H1 (cell line): ENCODE data around the gene DCN. TPM values are rescaled to one million over a fixed set of nuclear protein-coding genes. Genes with fewer than 3 reads are reported as not detected.

ENCODE experiments used
- CTCF ChIA-PET: fragments of 300-600 bp; sonication (Branson Sonifier 250); formaldehyde crosslinking; loops from one replicate; lab custom pipeline; 2021; ENCODE audit not compliant: partially characterized antibody; lab: Charles Lee
- POLR2A ChIA-PET: fragments of 300-600 bp; sonication (Branson Sonifier 250); formaldehyde crosslinking; loops from one replicate; lab custom pipeline; 2021; ENCODE audit warnings: inconsistent platforms; ENCODE audit not compliant: partially characterized antibody; lab: Charles Lee
- DNase-seq, 2 experiments: peaks; one replicate each; pipeline versions ENCODE4 v3.0.0 to v3.0.0-alpha.2; 2010 to 2022; ENCODE audit warnings: low spot score in 2 of 2, low read depth in 1 of 2, mixed read lengths in 1 of 2
- FAIRE-seq: peaks from 2 replicates; lab custom pipeline; 2011; peaks lifted over from hg19 to GRCh38; lab: Jason Lieb, UNC
- H2AFZ ChIP-seq: 2 replicates; pipeline ENCODE4 v1.8.1; 2012; ENCODE audit warnings: low read length, inconsistent platforms
- H2AK5ac ChIP-seq: 2 replicates; pipeline ENCODE4 v1.6.1; 2013; ENCODE audit warnings: low read depth, low read length
- H2BK120ac ChIP-seq: replicated peaks from 2 replicates; pipeline ENCODE3; 2013; ENCODE audit warnings: low read depth, low read length, inconsistent platforms
- H2BK12ac ChIP-seq: 2 replicates; pipeline ENCODE4 v1.6.1; 2013; ENCODE audit warnings: low read depth, low read length
- H2BK15ac ChIP-seq: 2 replicates; pipeline ENCODE4 v1.6.1; 2013; ENCODE audit warnings: low read length
- H2BK20ac ChIP-seq: 2 replicates; pipeline ENCODE4 v1.6.1; 2013; ENCODE audit warnings: low read length
- H2BK5ac ChIP-seq: 2 replicates; pipeline ENCODE4 v1.6.1; 2013; ENCODE audit warnings: low read depth, low read length
- H3K14ac ChIP-seq: 2 replicates; pipeline ENCODE4 v1.6.1; 2013; ENCODE audit warnings: inconsistent platforms; ENCODE audit not compliant: insufficient read length
- H3K18ac ChIP-seq: 2 replicates; pipeline ENCODE4 v1.6.1; 2013; ENCODE audit warnings: low read length; ENCODE audit errors: extremely low read depth
- H3K23ac ChIP-seq: 2 replicates; pipeline ENCODE4 v1.6.1; 2013; ENCODE audit warnings: inconsistent platforms; ENCODE audit not compliant: insufficient read length
- H3K23me2 ChIP-seq: 2 replicates; pipeline ENCODE4 v1.6.1; 2013; ENCODE audit warnings: low read depth, low read length
- H3K27ac ChIP-seq: 2 replicates; pipeline ENCODE4 v1.6.1; 2011; ENCODE audit warnings: low read depth, low read length, inconsistent platforms
- H3K27me3 ChIP-seq, 4 experiments: replicated peaks in 1 of 4; 1 replicate in 1 of 4; 2 replicates in 3 of 4; pipeline versions ENCODE4 v1.6.1 to v1.8.1; 2011 to 2013; ENCODE audit warnings: low read length in 3 of 4, mild to moderate bottlenecking in 3 of 4, inconsistent platforms in 2 of 4, mixed read lengths in 2 of 4, moderate library complexity in 1 of 4; ENCODE audit not compliant: control insufficient read depth in 3 of 4, insufficient read depth in 3 of 4; ENCODE audit errors: extremely low read depth in 1 of 4
- H3K36me3 ChIP-seq, 4 experiments: 2 replicates each; pipeline versions ENCODE4 v1.6.1 to v1.8.1; 2011 to 2013; ENCODE audit warnings: mild to moderate bottlenecking in 4 of 4, low read length in 3 of 4, moderate library complexity in 2 of 4, control low read depth in 1 of 4, inconsistent platforms in 1 of 4; ENCODE audit not compliant: insufficient read depth in 4 of 4, control insufficient read depth in 2 of 4
- H3K4ac ChIP-seq: replicated peaks from 2 replicates; pipeline ENCODE3; 2013; ENCODE audit warnings: low read length, low read depth, mixed read lengths, inconsistent platforms; ENCODE audit not compliant: insufficient read length
- H3K4me1 ChIP-seq, 4 experiments: replicated peaks in 1 of 4; 1 replicate in 1 of 4; 2 replicates in 3 of 4; pipeline versions ENCODE4 v1.6.1 to v1.8.1; 2011 to 2013; ENCODE audit warnings: low read length in 3 of 4, inconsistent platforms in 2 of 4, mixed read lengths in 1 of 4; ENCODE audit not compliant: insufficient read depth in 4 of 4, control insufficient read depth in 3 of 4
- H3K4me2 ChIP-seq, 2 experiments: 2 replicates each; pipeline versions ENCODE4 v1.6.1 to v1.8.1; 2011 to 2013; ENCODE audit warnings: low read depth in 2 of 2, low read length in 2 of 2, control low read depth in 1 of 2, inconsistent platforms in 1 of 2, mild to moderate bottlenecking in 1 of 2; ENCODE audit not compliant: insufficient read depth in 1 of 2
- H3K4me3 ChIP-seq, 4 experiments: fragments of 200-600, 300-600 bp in 1 of 4; sonication (generic), shearing (Covaris generic), sonication (Bioruptor Twin) in 1 of 4; 2 replicates each; pipeline versions ENCODE4 v1.5.1 to v1.8.1; 2011 to 2016; ENCODE audit warnings: low read length in 4 of 4, low read depth in 3 of 4, control low read depth in 2 of 4, inconsistent platforms in 2 of 4, mild to moderate bottlenecking in 2 of 4, mixed read lengths in 1 of 4, moderate library complexity in 1 of 4; ENCODE audit not compliant: insufficient read depth in 2 of 4; ENCODE audit errors: extremely low read depth in 1 of 4
- H3K56ac ChIP-seq: replicated peaks from 2 replicates; pipeline ENCODE3; 2013; ENCODE audit warnings: low read depth, mild to moderate bottlenecking, mixed read lengths, low read length, inconsistent platforms; ENCODE audit not compliant: insufficient read length
- H3K79me1 ChIP-seq: 2 replicates; pipeline ENCODE4 v1.6.1; 2013; ENCODE audit warnings: low read depth, low read length, control low read depth
- H3K79me2 ChIP-seq, 2 experiments: 2 replicates each; pipeline versions ENCODE4 v1.6.1 to v1.8.1; 2012 to 2013; ENCODE audit warnings: low read length in 2 of 2, mild to moderate bottlenecking in 2 of 2, inconsistent platforms in 1 of 2; ENCODE audit not compliant: insufficient read depth in 2 of 2, control insufficient read depth in 1 of 2
- H3K9ac ChIP-seq, 4 experiments: replicated peaks in 1 of 4; 1 replicate in 1 of 4; 2 replicates in 3 of 4; pipeline versions ENCODE4 v1.6.1 to v1.8.1; 2011 to 2013; ENCODE audit warnings: low read depth in 3 of 4, low read length in 3 of 4, control low read depth in 2 of 4, mild to moderate bottlenecking in 2 of 4, moderate library complexity in 2 of 4, inconsistent platforms in 1 of 4; ENCODE audit errors: extremely low read depth in 1 of 4
- H3K9me3 ChIP-seq, 2 experiments: 2 replicates each; pipeline versions ENCODE4 v1.6.1 to v1.8.1; 2012 to 2013; ENCODE audit warnings: mild to moderate bottlenecking in 2 of 2, moderate library complexity in 2 of 2, control low read depth in 1 of 2, inconsistent platforms in 1 of 2, low read depth in 1 of 2, low read length in 1 of 2, mixed read lengths in 1 of 2; ENCODE audit not compliant: insufficient read depth in 2 of 2
- H4K20me1 ChIP-seq, 2 experiments: replicated peaks in 1 of 2; 2 replicates each; pipeline versions ENCODE3 to v1.8.1; 2011 to 2013; ENCODE audit warnings: inconsistent platforms in 2 of 2, low read length in 2 of 2, mild to moderate bottlenecking in 1 of 2; ENCODE audit not compliant: insufficient read depth in 2 of 2, control insufficient read depth in 1 of 2
- H4K5ac ChIP-seq: 2 replicates; pipeline ENCODE4 v1.6.1; 2013; ENCODE audit warnings: low read length, low read depth, mixed read lengths, inconsistent platforms; ENCODE audit not compliant: insufficient read length
- H4K8ac ChIP-seq: 2 replicates; pipeline ENCODE4 v1.8.0; 2013; ENCODE audit warnings: mild to moderate bottlenecking, moderate library complexity, low read length, inconsistent platforms; ENCODE audit not compliant: insufficient read depth; ENCODE audit errors: extremely low read depth
- H4K91ac ChIP-seq: replicated peaks from 2 replicates; pipeline ENCODE3; 2013; ENCODE audit warnings: low read length, mixed read lengths, inconsistent platforms; ENCODE audit not compliant: insufficient read length
- BCL11A ChIP-seq, 2 experiments: IDR thresholded peaks; one replicate each; pipeline ENCODE4 v1.6.1; 2011; ENCODE audit warnings: low read depth in 2 of 2, low read length in 2 of 2, mild to moderate bottlenecking in 2 of 2
- BRCA1 ChIP-seq: IDR thresholded peaks from 2 replicates; pipeline ENCODE4 v1.6.1; 2012; ENCODE audit warnings: low read depth, low read length, improper control_type of control experiment
- RBBP5 ChIP-seq: IDR thresholded peaks from 2 replicates; pipeline ENCODE4 v1.7.1; 2012; ENCODE audit warnings: low read depth, mild to moderate bottlenecking, inconsistent platforms, low read length, moderate library complexity, borderline replicate concordance
- WGBS, 2 experiments: shearing (Covaris generic) in 1 of 2; methylation state at CpG; one replicate each; pipeline versions ENCODE4 v1.1.6 to v1.1.7; 2013 to 2015; ENCODE audit warnings: low lambda C conversion rate in 2 of 2, mixed read lengths in 2 of 2, inconsistent platforms in 1 of 2, low coverage in 1 of 2, missing lambda C conversion rate in 1 of 2; ENCODE audit not compliant: insufficient replicate concordance in 2 of 2, insufficient coverage in 1 of 2, insufficient read length in 1 of 2; ENCODE audit errors: extremely low coverage in 1 of 2, missing lambda C conversion rate in 1 of 2; 5-methylcytosine and 5-hydroxymethylcytosine counted together
- polyA plus RNA-seq, 7 experiments: library from polyadenylated mRNA; depleted of rRNA in 3 of 7; stranded (reverse) in 5 of 7; unstranded in 2 of 7; fragments of >200 nt in 5 of 7; fragments of 200-250 nt in 2 of 7; gene quantifications; 1 replicate in 5 of 7; 2 replicates in 1 of 7; 4 replicates in 1 of 7; pipeline versions ENCODE4 v1.2.1 to v1.2.3, GENCODE V29; 2011 to 2013; ENCODE audit warnings: missing spikeins in 2 of 7, mixed read lengths in 2 of 7
- total RNA-seq: library from RNA; stranded (reverse); fragmentation: NEBNext Ultra II Directional; extraction: Animal tissue kit (Norgen Biotek cat#: 25700); gene quantifications from 2 replicates; pipeline ENCODE4 v1.2.1, GENCODE V29; 2021

The DCN gene
- total and polyA plus RNA-seq, 2 of the 8 experiments (the other 6 are each of a cell fraction or from before 2014, with no cell fraction given): not detected

DNA sequence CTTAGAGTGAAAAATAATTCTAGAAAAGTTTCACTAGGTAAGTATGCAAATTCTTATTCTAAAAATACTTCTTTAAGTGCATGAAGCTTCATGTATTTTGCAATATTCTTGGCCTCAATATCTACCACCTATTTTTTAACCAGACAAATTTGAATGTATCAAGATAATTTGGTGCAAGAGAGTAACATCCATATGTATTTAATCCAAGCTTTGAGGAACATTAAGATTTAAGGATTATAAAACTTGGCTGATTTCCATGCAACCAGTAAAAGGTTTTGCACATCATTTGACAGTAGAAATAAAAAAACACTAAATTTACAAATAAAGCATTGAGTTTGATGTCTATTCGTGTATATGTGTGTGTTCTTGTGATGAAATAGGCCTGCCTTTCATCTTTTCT lies 79.0 kb downstream of the DCN start:
- Histone ChIP-seq H2AK5ac (no peak overlapping the region), H3K27me3 (no peaks in the 10 kb centered on the region), H4K5ac (no peak overlapping the region), H2BK5ac (no peak overlapping the region), H3K4me2 (no peak overlapping the region), H3K56ac (no peak overlapping the region), H3K79me1 (no peaks in the 10 kb centered on the region), H3K79me2 (no peaks in the 10 kb centered on the region), H3K4me1 (no peaks in the 10 kb centered on the region), H3K18ac (no peak overlapping the region), H3K9me3 (no peaks in the 10 kb centered on the region), H2BK20ac (no peak overlapping the region), H3K4ac (no peak overlapping the region), H3K36me3 (no peaks in the 10 kb centered on the region), H3K23ac (no peak overlapping the region), H2AFZ (no peak overlapping the region), H2BK15ac (no peak overlapping the region), H3K23me2 (no peaks in the 10 kb centered on the region), H4K8ac (no peak overlapping the region), H3K4me3 (no peak overlapping the region), H4K91ac (no peak overlapping the region), H3K27ac (no peak overlapping the region), H2BK12ac (no peak overlapping the region), H3K14ac (no peak overlapping the region), H2BK120ac (no peak overlapping the region), H4K20me1 (no peaks in the 10 kb centered on the region), H3K9ac (no peak overlapping the region)
- no peak for TF ChIP-seq BCL11A (IDR thresholded peaks at IDR 0.05; ENCODE audit: low read depth in 2 of 2, low read length in 2 of 2)
- TF ChIP-seq RBBP5: no peak
- TF ChIP-seq BRCA1: no peak
- ChIA-PET POLR2A (no interaction called here), CTCF (no interaction called here)
- FAIRE-seq (no peak), DNase-seq (no peak)
- 91% methylated on average over 1 of the region's 1 CpG; no CpG with 5 or more reads in 1 of the 2 experiments for WGBS, 2 experiments
